IMR-90 (cell line): ENCODE measurements around the gene SLC23A1. TPM values are rescaled to one million over a fixed set of nuclear protein-coding genes. Genes with fewer than 3 reads are reported as not detected.

Experiments
- ATAC-seq: fragments of 200-7000 bp; cut with Tn5 transposase; 2 replicates; pipeline ENCODE4 v1.9.1; 2020; ENCODE audit warnings: low read depth, mild to moderate bottlenecking, moderate library complexity
- BruUV-seq: library from RNA; stranded (reverse); fragments of 400-500 nt; replicated peaks from 2 replicates; lab custom pipeline; 2021; lab: Mats Ljungman, UMichigan
- CTCF ChIA-PET: fragments of 300-600 bp; formaldehyde crosslinking; extraction: SDS; loops from one replicate; lab custom pipeline; 2021; ENCODE audit warnings: antibody characterized with exemption; lab: Yijun Ruan, JAX
- POLR2A ChIA-PET: fragments of 300-600 bp; sonication (Branson Sonifier 250); formaldehyde crosslinking; loops from one replicate; lab custom pipeline; 2022; ENCODE audit warnings: antibody characterized with exemption; ENCODE audit not compliant: unreplicated experiment; lab: Charles Lee
- DNase-seq: peaks from one replicate; pipeline ENCODE4 v3.0.0; 2013
- H2AFZ ChIP-seq: replicated peaks from 2 replicates; pipeline ENCODE3; 2013; ENCODE audit warnings: low read length, mild to moderate bottlenecking; ENCODE audit not compliant: poor library complexity
- H2AK5ac ChIP-seq: 2 replicates; pipeline ENCODE4 v1.6.1; 2013; ENCODE audit warnings: low read depth, low read length, inconsistent platforms
- H2AK9ac ChIP-seq: replicated peaks from 2 replicates; pipeline ENCODE3; 2013; ENCODE audit warnings: mild to moderate bottlenecking, low read depth, low read length, moderate library complexity; ENCODE audit not compliant: poor library complexity
- H2BK120ac ChIP-seq: 2 replicates; pipeline ENCODE4 v1.6.1; 2013; ENCODE audit warnings: low read depth, low read length, inconsistent platforms
- H2BK15ac ChIP-seq: 3 replicates; pipeline ENCODE4 v1.6.1; 2013; ENCODE audit warnings: low read depth, low read length, inconsistent platforms
- H2BK20ac ChIP-seq: 2 replicates; pipeline ENCODE4 v1.6.1; 2013; ENCODE audit warnings: low read depth, mild to moderate bottlenecking, inconsistent platforms, low read length, moderate library complexity
- H2BK5ac ChIP-seq: 2 replicates; pipeline ENCODE4 v1.6.1; 2013; ENCODE audit warnings: mild to moderate bottlenecking, low read depth, low read length, inconsistent platforms; ENCODE audit not compliant: poor library complexity, severe bottlenecking
- H3K14ac ChIP-seq: replicated peaks from 2 replicates; pipeline ENCODE4 v1.6.1; 2013; ENCODE audit warnings: low read depth, low read length, inconsistent platforms
- H3K18ac ChIP-seq: 2 replicates; pipeline ENCODE4 v1.6.1; 2013; ENCODE audit warnings: low read depth, low read length, control low read depth
- H3K23ac ChIP-seq: 2 replicates; pipeline ENCODE4 v1.6.1; 2013; ENCODE audit warnings: low read depth, low read length, inconsistent platforms
- H3K27ac ChIP-seq: 2 replicates; pipeline ENCODE4 v1.5.1; 2013; ENCODE audit warnings: mild to moderate bottlenecking, control low read depth, low read length; ENCODE audit not compliant: insufficient read depth
- H3K27me3 ChIP-seq: 2 replicates; pipeline ENCODE4 v1.6.1; 2013; ENCODE audit warnings: low read length; ENCODE audit not compliant: control insufficient read depth, insufficient read depth
- H3K36me3 ChIP-seq: 2 replicates; pipeline ENCODE4 v1.6.1; 2013; ENCODE audit warnings: low read length, mixed read lengths; ENCODE audit not compliant: control insufficient read depth, insufficient read depth
- H3K4ac ChIP-seq: 2 replicates; pipeline ENCODE4 v1.6.1; 2013; ENCODE audit warnings: low read depth, low read length, inconsistent platforms
- H3K4me1 ChIP-seq: 2 replicates; pipeline ENCODE4 v1.6.1; 2013; ENCODE audit warnings: low read length, mixed read lengths; ENCODE audit not compliant: control insufficient read depth, insufficient read depth
- H3K4me2 ChIP-seq: 2 replicates; pipeline ENCODE4 v1.6.1; 2013; ENCODE audit warnings: low read depth, mild to moderate bottlenecking, control low read depth, low read length, moderate library complexity
- H3K4me3 ChIP-seq: 2 replicates; pipeline ENCODE4 v1.5.1; 2013; ENCODE audit warnings: low read depth, mild to moderate bottlenecking, control low read depth, low read length, moderate library complexity; ENCODE audit not compliant: insufficient read depth
- H3K56ac ChIP-seq: 2 replicates; pipeline ENCODE4 v1.6.1; 2013; ENCODE audit warnings: low read length, inconsistent platforms; ENCODE audit not compliant: insufficient read depth; ENCODE audit errors: extremely low read depth
- H3K79me1 ChIP-seq, 2 experiments: 2 replicates each; pipeline ENCODE4 v1.6.1; 2013; ENCODE audit warnings: low read length in 2 of 2, inconsistent platforms in 1 of 2, low read depth in 1 of 2
- H3K9ac ChIP-seq: 2 replicates; pipeline ENCODE4 v1.6.1; 2013; ENCODE audit warnings: low read depth, low read length, control low read depth
- H3K9me1 ChIP-seq: 2 replicates; pipeline ENCODE4 v1.6.1; 2013; ENCODE audit warnings: low read length, inconsistent platforms; ENCODE audit not compliant: insufficient read depth
- H3K9me3 ChIP-seq: 2 replicates; pipeline ENCODE4 v1.6.1; 2013; ENCODE audit warnings: low read length; ENCODE audit not compliant: control insufficient read depth, insufficient read depth
- H4K20me1 ChIP-seq: 2 replicates; pipeline ENCODE4 v1.6.1; 2013; ENCODE audit warnings: low read length, inconsistent platforms; ENCODE audit not compliant: insufficient read depth
- H4K5ac ChIP-seq: 2 replicates; pipeline ENCODE4 v1.6.1; 2013; ENCODE audit warnings: mild to moderate bottlenecking, low read depth, low read length, control low read depth
- H4K8ac ChIP-seq, 2 experiments: 2 replicates each; pipeline ENCODE4 v1.6.1; 2013; ENCODE audit warnings: low read depth in 2 of 2, low read length in 2 of 2, control low read depth in 1 of 2, inconsistent platforms in 1 of 2
- H4K91ac ChIP-seq: 2 replicates; pipeline ENCODE4 v1.6.1; 2013; ENCODE audit warnings: low read depth, low read length, inconsistent platforms; ENCODE audit not compliant: insufficient read depth
- BHLHE40 ChIP-seq: fragments of 150-350 bp; IDR thresholded peaks from 2 replicates; pipeline ENCODE4 v1.6.1; 2016; ENCODE audit warnings: mild to moderate bottlenecking, low read depth, low read length
- CEBPB ChIP-seq: IDR thresholded peaks from 2 replicates; pipeline ENCODE4 v1.6.1; 2012; ENCODE audit warnings: low read depth, low read length, improper control_type of control experiment
- CHD1 ChIP-seq: IDR thresholded peaks from 2 replicates; pipeline ENCODE4 v1.6.1; 2012; ENCODE audit warnings: low read depth, low read length, improper control_type of control experiment
- FOS ChIP-seq: fragments of 150-350 bp; IDR thresholded peaks from 2 replicates; pipeline ENCODE4 v1.6.1; 2016; ENCODE audit warnings: low read depth, low read length
- MAFK ChIP-seq: IDR thresholded peaks from 2 replicates; pipeline ENCODE4 v1.6.1; 2012; ENCODE audit warnings: low read depth, low read length, improper control_type of control experiment
- MAZ ChIP-seq: IDR thresholded peaks from 2 replicates; pipeline ENCODE4 v1.6.1; 2012; ENCODE audit warnings: low read depth, mild to moderate bottlenecking, low read length, improper control_type of control experiment, moderate library complexity, borderline replicate concordance
- MXI1 ChIP-seq: IDR thresholded peaks from 2 replicates; pipeline ENCODE4 v1.6.1; 2012; ENCODE audit warnings: low read depth, mild to moderate bottlenecking, low read length, moderate library complexity, borderline replicate concordance
- NFE2L2 ChIP-seq: fragments of 150-350 bp; IDR thresholded peaks from 2 replicates; pipeline ENCODE4 v1.6.1; 2016; ENCODE audit warnings: low read depth, mild to moderate bottlenecking, low read length
- POLR2A ChIP-seq: IDR thresholded peaks from 2 replicates; pipeline ENCODE4 v1.6.1; 2012; ENCODE audit warnings: mild to moderate bottlenecking, low read depth, low read length
- RAD21 ChIP-seq: IDR thresholded peaks from 2 replicates; pipeline ENCODE4 v1.6.1; 2012; ENCODE audit warnings: low read length, improper control_type of control experiment
- RCOR1 ChIP-seq: IDR thresholded peaks from 2 replicates; pipeline ENCODE4 v1.6.1; 2012; ENCODE audit warnings: mild to moderate bottlenecking, low read length, improper control_type of control experiment; ENCODE audit not compliant: insufficient replicate concordance
- RFX5 ChIP-seq: IDR thresholded peaks from 2 replicates; pipeline ENCODE4 v1.8.0; 2012; ENCODE audit warnings: low read depth, mild to moderate bottlenecking, low read length, moderate library complexity
- SMC3 ChIP-seq: fragments of 150-350 bp; IDR thresholded peaks from 2 replicates; pipeline ENCODE4 v1.6.1; 2016; ENCODE audit warnings: low read depth, mild to moderate bottlenecking, antibody characterized with exemption, low read length, moderate library complexity
- WGBS, 2 experiments: methylation state at CpG; one replicate each; pipeline versions ENCODE4 v1.1.5 to v1.1.7; 2013; ENCODE audit warnings: missing lambda C conversion rate in 2 of 2; ENCODE audit not compliant: insufficient read length in 1 of 2; ENCODE audit errors: extremely low coverage in 2 of 2; 5-methylcytosine and 5-hydroxymethylcytosine counted together
- dilution Hi-C: fragments of 300-500 bp; cut with HindIII; formaldehyde crosslinking; loops from one replicate; pipeline ENCODE4 v1.14.3; 2018; ENCODE audit warnings: low sequenced_read_pairs; ENCODE audit not compliant: unreplicated experiment
- in situ Hi-C: fragments of 300-500 bp; cut with MboI; formaldehyde crosslinking; loops from 3 replicates; pipeline ENCODE4 v1.14.3; 2019; ENCODE audit warnings: low sequenced_read_pairs, inconsistent platforms, mixed read lengths
- intact Hi-C: fragments of 100-400 bp; cut with micrococcal nuclease; formaldehyde crosslinking; loops from 2 replicates; pipeline ENCODE4 v1.10.0; 2022
- polyA plus RNA-seq, 3 experiments: library from polyadenylated mRNA; depleted of rRNA; stranded (reverse); fragments of >200 nt; gene quantifications; 2 replicates each; pipeline ENCODE4 v1.2.3, GENCODE V29; 2012; ENCODE audit warnings: low replicate concordance in 1 of 3
- total RNA-seq: library from RNA; depleted of rRNA; stranded (reverse); fragments of >200 nt; gene quantifications from 2 replicates; pipeline ENCODE4 v1.2.3, GENCODE V29; 2012
- TF ChIP-seq, protein P1 (sequence below): fragments of 150-350 bp; IDR thresholded peaks from 2 replicates; pipeline ENCODE4 v1.6.1; 2016; ENCODE audit warnings: low read depth, mild to moderate bottlenecking, low read length, moderate library complexity, borderline replicate concordance
- TF ChIP-seq, protein P2 (sequence below): fragments of 150-350 bp; IDR thresholded peaks from 2 replicates; pipeline ENCODE4 v1.6.1; 2017; ENCODE audit warnings: mild to moderate bottlenecking, antibody characterized with exemption, low read length, low read depth
- TF ChIP-seq, protein P3 (sequence below): conservative IDR thresholded peaks from 2 replicates; pipeline ENCODE4 v1.5.1; 2012; ENCODE audit warnings: mild to moderate bottlenecking, low read depth, low read length, improper control_type of control experiment

Gene SLC23A1
- total and polyA plus RNA-seq, 2 of the 4 experiments (the other 2 are of a cell fraction) = not detected

DNA sequence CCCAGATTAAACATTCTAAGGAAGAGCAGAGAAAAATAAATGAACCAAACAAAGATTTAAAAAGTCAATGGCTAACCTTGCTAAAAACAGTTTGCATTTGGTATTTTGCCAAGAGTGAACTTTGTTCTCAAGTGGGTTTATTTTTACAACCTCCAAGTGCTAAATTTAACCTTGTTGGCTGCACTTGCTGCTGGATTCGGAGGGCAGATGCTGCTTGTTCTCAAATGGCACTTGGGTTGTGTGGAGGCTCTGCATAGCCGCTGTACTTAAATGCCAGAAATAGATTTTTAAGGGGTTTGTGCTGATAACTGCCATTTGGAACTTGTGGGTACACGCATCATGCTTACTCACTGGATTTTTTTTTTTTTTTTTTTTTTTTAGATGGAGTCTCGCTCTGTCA is 34.1 kb upstream of the SLC23A1 start:
- H2AFZ ChIP-seq = no peak overlapping the region
- peaks cover 7% of the 10 kb centered on the region; the same call in 1 of the 2 replicates for H3K4me1 ChIP-seq
- no peak overlapping the region for H3K27ac ChIP-seq
- H3K9ac ChIP-seq = no peak overlapping the region
- H2BK15ac ChIP-seq = no peak overlapping the region
- peaks cover 23% of the 10 kb centered on the region for H3K36me3 ChIP-seq
- intact Hi-C loops (no loop called here), dilution Hi-C loops (loop anchor here (25.0 kb wide), 1 partner anchor 95 kb away; no protein-coding TSS in a partner anchor), in situ Hi-C loops (no loop called here)
- TF ChIP-seq BHLHE40 (no peak), MXI1 (no peak), CHD1 (no peak), CEBPB (no peak), RAD21 (no peak), FOS (no peak), RFX5 (no peak), MAZ (no peak), NFE2L2 (no peak), POLR2A (no peak), RCOR1 (no peak), SMC3 (no peak), MAFK (no peak)
- TF ChIP-seq, protein P1, sequence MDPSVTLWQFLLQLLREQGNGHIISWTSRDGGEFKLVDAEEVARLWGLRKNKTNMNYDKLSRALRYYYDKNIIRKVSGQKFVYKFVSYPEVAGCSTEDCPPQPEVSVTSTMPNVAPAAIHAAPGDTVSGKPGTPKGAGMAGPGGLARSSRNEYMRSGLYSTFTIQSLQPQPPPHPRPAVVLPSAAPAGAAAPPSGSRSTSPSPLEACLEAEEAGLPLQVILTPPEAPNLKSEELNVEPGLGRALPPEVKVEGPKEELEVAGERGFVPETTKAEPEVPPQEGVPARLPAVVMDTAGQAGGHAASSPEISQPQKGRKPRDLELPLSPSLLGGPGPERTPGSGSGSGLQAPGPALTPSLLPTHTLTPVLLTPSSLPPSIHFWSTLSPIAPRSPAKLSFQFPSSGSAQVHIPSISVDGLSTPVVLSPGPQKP = no peak
- TF ChIP-seq, protein P2, sequence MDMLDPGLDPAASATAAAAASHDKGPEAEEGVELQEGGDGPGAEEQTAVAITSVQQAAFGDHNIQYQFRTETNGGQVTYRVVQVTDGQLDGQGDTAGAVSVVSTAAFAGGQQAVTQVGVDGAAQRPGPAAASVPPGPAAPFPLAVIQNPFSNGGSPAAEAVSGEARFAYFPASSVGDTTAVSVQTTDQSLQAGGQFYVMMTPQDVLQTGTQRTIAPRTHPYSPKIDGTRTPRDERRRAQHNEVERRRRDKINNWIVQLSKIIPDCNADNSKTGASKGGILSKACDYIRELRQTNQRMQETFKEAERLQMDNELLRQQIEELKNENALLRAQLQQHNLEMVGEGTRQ = no peak
- TF ChIP-seq, protein P3, sequence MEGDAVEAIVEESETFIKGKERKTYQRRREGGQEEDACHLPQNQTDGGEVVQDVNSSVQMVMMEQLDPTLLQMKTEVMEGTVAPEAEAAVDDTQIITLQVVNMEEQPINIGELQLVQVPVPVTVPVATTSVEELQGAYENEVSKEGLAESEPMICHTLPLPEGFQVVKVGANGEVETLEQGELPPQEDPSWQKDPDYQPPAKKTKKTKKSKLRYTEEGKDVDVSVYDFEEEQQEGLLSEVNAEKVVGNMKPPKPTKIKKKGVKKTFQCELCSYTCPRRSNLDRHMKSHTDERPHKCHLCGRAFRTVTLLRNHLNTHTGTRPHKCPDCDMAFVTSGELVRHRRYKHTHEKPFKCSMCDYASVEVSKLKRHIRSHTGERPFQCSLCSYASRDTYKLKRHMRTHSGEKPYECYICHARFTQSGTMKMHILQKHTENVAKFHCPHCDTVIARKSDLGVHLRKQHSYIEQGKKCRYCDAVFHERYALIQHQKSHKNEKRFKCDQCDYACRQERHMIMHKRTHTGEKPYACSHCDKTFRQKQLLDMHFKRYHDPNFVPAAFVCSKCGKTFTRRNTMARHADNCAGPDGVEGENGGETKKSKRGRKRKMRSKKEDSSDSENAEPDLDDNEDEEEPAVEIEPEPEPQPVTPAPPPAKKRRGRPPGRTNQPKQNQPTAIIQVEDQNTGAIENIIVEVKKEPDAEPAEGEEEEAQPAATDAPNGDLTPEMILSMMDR = no peak
- H3K4me2 ChIP-seq = no peak overlapping the region
- H3K9me1 ChIP-seq = no peaks in the 10 kb centered on the region
- H4K5ac ChIP-seq = no peak overlapping the region
- H3K27me3 ChIP-seq = no peaks in the 10 kb centered on the region
- no CpG with 5 or more reads among the region's 4 CpGs for WGBS, 2 experiments
- ChIA-PET POLR2A (no interaction called here), CTCF (no interaction called here)
- no peak overlapping the region for H2BK20ac ChIP-seq
- H2BK120ac ChIP-seq = no peak overlapping the region
- H4K8ac ChIP-seq = no peak overlapping the region
- H4K91ac ChIP-seq = no peak overlapping the region
- no peak overlapping the region for H3K14ac ChIP-seq
- 0 out of 2 replicates have a peak, but pooled peaks have one; percentile 24 for ATAC-seq
- H2AK9ac ChIP-seq = no peak overlapping the region
- DNase-seq = peak; percentile 76
- H3K18ac ChIP-seq = no peak overlapping the region
- no peak overlapping the region for H2AK5ac ChIP-seq
- H3K79me1 ChIP-seq = no peaks in the 10 kb centered on the region
- BruUV-seq = no TSS peak
- H4K20me1 ChIP-seq = no peaks in the 10 kb centered on the region
- no peak overlapping the region for H3K23ac ChIP-seq
- H3K9me3 ChIP-seq = no peaks in the 10 kb centered on the region
- no peak overlapping the region for H2BK5ac ChIP-seq
- H3K4me3 ChIP-seq = no peak overlapping the region
- H3K56ac ChIP-seq = no peak overlapping the region
- H3K4ac ChIP-seq = no peak overlapping the region
